GM18867 (cell line): ENCODE measurements around the gene CGGBP1.
"Not testable (repeated sequence)": the region's sequence is repeated elsewhere in the genome, so short reads cannot be mapped to it uniquely, and the experiment has no call there.

ENCODE experiments used
- ATAC-seq: cut with Tn5 transposase; IDR thresholded peaks from one replicate; pipeline ENCODE4 v1.9.1; 2021; ENCODE audit warnings: mild to moderate bottlenecking, moderate library complexity; ENCODE audit not compliant: unreplicated experiment

The CGGBP1 gene

DNA sequence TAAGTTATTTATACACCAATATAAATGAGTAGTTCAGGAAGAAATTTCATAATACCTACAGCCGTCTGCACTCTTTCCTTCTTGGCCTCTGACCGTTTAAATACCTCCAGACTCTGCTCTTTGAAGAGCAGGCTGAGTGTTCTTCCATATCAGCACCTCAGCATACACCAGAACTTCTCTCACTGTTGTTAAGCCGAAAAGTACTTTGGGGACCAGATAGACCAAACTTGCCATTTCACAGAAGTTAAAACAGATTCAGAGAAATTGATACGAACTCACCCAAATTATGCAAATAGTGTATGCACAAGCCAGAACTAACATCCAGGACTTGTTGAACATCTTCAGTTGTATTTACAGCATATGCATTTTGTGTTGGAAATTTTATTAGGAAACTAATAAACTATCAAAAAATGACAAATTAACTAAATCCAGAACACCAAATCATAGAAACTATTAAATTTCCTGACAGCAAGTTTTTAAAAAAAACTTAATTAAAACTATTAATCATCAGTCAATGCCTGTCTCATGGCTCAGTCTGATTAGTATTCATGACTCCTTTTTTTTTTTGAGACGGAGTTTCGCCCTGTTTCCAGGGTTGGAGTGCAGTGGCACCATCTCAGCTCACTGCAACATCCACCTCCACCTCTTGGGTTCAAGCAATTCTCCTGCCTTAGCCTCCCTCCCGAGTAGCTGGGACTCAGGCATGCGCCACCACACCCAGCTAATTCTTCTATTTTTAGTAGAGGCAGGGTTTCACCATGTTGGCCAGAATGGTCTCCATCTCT is 24.1 kb downstream of the CGGBP1 start:
- ATAC-seq: no peak

DNA sequence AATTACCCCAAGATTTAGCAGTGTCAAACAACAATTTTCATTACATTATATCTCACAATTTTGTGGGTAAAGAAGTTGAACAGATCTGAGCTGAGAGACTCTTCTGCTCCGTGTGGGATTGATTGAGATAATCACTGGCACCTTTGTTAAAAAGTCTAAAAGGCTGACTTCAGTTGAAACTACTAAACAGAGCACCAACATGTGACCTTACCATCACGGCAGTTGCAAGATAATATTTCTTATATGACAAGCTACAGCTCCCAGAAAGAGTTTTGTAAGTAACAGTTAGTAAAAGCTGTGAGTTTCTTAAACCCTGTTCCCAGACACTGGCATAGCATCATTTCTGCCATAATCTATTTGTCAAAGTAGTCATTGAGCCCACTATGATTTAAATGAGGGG is 25.0 kb downstream of the CGGBP1 start:
- ATAC-seq: no peak

DNA sequence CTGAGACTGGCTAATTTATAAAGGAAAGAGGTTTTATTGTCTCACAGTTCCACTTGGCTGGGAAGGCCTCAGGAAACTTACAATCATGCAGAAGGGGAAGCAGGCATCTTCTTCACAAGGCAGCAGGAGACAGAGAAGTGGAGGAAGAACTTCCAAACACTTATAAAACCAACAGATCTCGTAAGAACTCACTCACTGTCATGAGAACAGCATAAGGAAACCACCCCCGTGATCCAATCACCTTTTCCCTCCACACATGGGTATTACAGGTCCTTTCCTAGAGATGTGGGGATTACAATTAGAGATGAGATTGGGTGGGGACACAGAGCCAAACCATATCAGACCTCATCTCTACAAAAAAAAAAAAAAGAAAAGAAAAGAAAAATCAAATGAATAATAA is 25.7 kb downstream of the CGGBP1 start:
- no peak for ATAC-seq

DNA sequence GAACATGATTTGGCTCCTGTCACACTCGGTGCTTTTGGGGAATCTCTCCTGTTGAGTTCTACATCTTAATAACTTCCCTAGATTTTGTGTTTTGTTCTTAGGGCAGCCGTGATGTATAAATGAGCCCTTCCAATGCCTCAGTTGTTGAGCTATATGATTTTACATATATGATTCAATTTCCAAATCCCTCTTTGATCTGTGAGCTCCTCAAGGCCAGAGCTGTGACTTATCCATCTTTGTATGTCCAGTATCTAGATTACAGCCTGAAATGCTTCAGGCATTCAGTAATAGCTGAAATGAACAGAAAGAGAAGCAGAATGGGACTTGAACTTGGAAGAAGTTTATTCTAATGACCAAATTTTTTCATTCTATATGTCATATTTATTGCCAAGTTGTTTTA is 26.6 kb downstream of the CGGBP1 start:
- ATAC-seq: peak; percentile 5

DNA sequence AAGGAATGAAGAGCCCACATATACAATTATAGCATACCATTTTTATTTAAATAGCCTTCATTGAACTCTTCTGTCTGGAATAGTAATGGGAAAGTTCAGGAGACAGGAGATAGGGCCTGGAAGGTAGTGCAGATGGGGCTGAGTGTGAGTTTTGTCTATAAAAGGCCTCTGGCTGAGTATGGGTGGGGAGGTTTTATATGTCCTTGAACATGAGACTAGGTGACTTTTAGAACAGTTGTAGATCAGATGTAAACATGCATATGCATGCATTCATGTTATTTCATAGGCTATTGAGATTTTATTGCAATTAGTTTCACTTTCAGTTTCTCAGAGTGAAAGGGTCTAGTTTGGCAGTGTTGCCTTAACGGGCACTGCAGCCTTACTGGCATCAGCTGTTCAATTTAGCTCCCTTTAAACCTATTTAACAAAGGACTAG is 27.1 kb downstream of the CGGBP1 start:
- ATAC-seq: peak; percentile 92

GRCh38 chr3:88030210-88030609 is 28.6 kb downstream of the CGGBP1 start:
- ATAC-seq: no peak

- ATAC-seq: no peak
Observed at GRCh38 chr3:88028876-88029275, 29.9 kb downstream of the CGGBP1 start.

DNA sequence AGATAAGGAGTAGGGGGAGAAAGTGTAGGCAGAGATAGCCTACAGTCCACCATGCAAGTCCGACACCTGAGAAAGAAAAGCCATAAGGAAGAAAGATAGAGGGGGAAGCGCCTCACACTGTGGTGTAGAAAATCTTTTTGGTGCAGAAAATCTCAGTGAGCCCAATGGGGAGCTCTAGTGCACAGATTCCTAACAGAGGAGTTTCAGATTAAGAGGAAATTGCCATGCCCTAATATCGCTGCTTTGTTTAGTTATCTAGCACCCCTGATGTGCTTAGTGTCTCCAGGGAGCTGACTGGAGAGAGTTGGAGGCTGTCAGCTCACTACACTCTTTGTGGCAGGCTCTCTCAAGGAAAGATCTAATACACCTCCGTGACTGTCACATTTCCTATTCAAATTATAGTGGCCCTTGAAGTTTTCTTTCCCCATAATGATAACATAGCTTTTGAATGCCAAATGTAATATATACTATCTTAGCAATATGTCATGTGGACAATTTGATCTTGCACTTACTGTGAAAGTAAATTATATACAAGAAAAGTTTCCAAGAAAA is 33.7 kb downstream of the CGGBP1 start:
- ATAC-seq: no peak

GRCh38 chr3:88019024-88019423 is 39.8 kb downstream of the CGGBP1 start:
- peak; percentile 100 for ATAC-seq

DNA sequence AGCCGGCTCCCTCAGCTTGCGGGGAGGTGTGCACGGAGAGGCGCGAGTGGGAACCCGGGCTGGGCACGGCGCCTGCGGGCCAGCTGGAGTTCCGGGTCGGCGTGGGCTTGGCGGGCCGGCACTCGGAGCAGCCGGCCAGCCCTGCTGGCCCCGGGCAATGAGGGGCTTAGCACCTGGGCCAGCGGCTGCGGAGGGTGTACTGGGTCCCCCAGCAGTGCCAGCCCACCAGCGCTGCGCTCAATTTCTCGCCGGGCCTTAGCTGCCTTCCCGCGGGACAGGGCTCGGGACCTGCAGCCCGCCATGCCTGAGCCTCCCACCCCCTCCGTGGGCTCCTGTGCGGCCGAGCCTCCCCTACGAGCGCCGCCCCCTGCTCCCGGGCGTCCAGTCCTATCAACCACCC is 43.1 kb downstream of the CGGBP1 start:
- not testable (repeated sequence) for ATAC-seq

DNA sequence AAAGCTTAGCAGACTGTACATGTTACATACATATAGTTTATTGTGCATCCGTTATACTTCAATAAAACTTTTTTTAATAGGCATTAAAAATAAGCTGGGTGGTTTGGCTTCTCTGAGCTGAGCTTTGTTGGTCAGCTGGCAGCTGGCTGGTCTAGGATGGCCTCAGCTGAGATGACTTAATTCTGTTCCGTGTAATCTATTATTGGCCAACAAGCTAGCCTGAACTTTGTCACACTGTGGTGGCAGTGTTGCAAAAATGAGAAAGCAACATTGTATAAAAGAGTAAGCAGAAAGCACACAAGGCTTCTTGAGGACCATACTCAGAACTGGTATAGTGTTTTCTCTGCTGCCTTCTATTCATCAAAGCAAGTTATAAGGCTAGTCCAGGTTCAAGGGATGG is 45.2 kb downstream of the CGGBP1 start:
- no peak for ATAC-seq

- ATAC-seq: no peak
Observed at GRCh38 chr3:88010810-88011209, 48.0 kb downstream of the CGGBP1 start.

- ATAC-seq: peak; percentile 57
Observed at GRCh38 chr3:88009066-88009465, 49.7 kb downstream of the CGGBP1 start.

GRCh38 chr3:88005066-88005465 is 53.7 kb downstream of the CGGBP1 start:
- ATAC-seq: peak; percentile 73

GRCh38 chr3:88003115-88003755 is 55.6 kb downstream of the CGGBP1 start:
- ATAC-seq: peak; percentile 53

DNA sequence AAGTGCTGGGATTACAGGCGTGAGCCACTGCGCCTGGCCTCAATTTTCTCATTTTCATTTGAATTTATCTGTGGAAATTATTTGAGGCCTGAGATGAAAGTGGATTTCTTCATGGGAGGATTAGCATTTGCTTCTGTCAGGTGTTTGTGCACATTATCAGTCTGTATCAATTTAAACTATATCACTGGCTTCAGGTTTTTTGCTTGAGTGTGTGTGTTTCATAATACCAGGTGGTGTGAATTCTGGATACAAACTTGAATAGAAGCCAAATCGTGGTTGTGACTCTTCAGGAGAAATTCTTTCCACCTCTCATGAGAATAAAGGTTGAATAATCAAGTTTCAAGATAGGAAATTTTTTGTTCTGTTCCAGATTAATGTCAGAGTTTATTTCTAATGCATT is 56.4 kb downstream of the CGGBP1 start:
- no peak for ATAC-seq
